ENCODE data around the gene DAPK2.

The DAPK2 gene

DNA sequence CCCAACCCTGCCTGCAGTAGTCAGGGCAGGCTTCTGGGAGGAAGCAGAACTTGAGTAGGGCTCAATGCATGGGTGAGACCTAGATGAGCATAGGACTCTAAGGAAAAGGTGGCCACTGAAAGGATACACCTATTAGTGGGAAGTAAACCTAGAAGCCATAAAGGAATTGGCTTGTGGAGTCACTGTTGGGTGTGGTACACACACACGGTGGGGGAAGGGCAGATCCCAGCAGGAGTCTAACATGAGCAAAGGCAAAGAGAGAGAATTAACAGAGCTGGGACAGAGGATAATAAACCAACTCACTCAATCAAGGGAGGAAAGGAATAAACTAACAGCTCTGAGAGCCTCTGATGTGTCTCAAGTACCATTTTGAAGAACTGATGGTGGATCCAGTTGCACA lies 23.1 kb downstream of the DAPK2 start:
- no peak for DNase-seq (ENCODE audit: low spot score)

DNA sequence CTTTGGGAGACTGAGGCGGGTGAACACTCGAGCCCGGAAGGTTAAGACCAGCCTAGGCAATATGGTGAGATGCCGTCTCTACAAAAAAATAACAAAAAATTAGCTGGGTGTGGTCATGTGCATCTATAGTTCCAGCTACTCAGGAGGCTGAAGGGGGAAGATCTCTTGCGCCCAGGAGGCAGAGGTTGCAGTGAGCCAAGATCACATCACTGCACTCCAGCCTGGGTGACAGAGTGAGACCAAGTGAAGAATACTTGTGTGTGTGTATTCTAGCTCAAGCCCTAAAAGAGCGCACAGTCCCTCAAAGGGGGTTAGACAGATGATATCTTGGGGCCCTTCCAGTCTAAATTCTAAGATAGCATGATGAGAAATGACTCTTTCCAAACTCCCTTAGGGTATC lies 23.7 kb downstream of the DAPK2 start:
- DNase-seq (ENCODE audit: low spot score), result no peak

DNA sequence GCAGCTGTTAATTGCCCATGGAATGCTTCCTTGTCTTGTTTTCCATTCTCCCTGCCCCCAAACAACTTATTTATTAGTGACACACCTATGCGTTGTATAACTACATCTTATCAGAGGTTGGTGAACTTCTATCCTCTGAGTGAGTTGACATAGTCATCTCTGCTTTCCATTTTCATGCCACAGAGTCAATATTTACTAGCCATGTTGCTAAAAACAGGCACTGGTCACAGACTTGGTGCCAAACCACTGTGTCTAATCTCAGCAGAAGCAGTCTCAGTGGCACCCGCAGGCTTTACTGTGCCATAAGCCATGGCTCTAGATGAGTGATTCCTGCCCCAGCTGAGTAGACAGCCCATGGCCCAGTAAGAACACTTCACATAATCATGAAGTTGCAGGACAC lies 26.5 kb downstream of the DAPK2 start:
- no peak for DNase-seq (ENCODE audit: low spot score)

DNA sequence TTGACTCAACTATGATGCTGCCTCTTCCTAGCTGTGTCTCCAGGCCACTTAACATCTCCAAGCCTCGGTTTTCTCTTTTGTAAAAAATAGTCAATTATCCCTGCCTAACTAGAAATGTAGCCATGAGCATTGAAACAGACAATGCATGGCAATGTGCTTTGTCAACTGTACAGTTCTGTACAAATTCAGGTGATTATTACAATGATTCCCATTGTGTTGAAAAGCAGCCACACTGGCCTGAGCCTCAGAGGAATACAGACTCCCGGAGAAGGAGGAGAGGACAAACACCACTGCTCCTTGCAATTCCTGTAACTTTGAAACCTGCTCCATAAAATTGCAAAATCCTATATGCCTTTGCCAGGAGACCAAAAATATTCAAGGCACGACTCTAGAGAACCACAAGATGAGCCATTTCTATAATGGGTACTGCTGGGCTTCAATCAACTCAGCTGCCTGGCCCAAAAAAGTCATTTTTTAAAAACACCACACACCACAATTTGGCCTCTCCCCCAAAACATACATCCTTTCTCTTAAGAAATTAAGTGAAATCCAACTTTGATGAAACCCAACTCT lies 28.6 kb downstream of the DAPK2 start:
- DNase-seq (ENCODE audit: low spot score), result no peak

DNA sequence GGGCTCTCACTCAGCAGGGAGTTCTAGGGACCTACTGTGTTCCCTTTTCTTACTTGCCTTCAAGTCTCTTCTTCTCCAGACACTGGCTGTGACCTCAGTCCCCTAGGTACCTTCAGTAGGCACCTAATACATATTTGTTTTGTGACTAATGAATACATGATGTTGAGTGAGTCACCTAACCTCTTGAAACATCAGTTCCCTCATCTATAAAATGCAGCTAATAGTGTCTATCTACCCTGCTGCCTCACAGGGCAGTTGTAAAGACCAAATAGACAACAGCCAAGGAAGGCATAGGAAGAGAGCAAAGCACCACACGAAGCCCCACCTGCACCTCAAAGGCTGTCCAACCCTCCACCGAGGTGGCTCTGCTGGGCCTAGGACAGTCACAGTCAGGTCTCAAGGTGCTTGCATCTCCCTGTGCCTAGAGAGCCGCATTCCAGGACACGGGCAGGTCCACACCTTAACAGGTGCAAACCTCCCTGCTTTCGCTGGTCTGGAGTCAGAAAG lies 29.1 kb downstream of the DAPK2 start:
- no peak for DNase-seq (ENCODE audit: low spot score)

DNA sequence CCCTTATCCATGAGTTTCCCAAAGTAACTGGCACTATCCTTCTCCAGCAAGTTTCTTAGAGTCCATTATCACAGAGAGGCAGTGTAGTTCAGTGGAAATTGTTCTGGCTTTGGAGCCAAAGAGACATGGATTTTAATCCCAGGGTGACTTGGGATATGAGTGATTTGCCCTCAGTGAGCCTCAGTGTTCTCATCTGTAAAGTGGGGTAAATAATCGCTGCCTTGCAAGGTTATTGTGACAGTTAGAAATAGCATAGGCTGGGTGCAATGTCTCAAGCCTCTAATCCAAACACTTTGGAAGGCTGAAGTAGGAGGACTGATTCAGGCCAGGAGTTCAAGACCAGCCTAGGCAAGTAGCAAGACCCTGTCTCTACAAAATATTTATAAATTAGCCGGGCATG lies 30.0 kb downstream of the DAPK2 start:
- DNase-seq (ENCODE audit: low spot score), result no peak

DNA sequence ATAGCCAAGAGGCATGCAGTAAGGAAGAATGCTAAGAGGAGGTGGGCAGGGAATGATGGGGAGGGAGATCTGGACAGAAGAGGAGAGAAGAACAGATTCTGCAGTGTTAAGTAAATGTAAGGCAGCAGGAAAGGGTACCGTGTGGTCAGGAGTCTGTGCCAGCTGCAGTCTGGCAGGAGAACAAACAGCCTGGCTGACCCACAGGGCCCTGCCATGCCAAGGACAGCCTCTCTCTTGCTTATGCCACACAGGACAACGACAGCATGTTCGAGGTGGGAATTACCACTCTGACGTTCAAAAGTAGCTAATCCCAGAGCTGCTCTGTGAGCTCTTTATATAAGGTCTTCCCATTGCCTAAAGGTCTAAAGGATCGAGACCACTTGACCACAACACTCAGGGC lies 31.3 kb downstream of the DAPK2 start:
- DNase-seq (ENCODE audit: low spot score), result no peak

DNA sequence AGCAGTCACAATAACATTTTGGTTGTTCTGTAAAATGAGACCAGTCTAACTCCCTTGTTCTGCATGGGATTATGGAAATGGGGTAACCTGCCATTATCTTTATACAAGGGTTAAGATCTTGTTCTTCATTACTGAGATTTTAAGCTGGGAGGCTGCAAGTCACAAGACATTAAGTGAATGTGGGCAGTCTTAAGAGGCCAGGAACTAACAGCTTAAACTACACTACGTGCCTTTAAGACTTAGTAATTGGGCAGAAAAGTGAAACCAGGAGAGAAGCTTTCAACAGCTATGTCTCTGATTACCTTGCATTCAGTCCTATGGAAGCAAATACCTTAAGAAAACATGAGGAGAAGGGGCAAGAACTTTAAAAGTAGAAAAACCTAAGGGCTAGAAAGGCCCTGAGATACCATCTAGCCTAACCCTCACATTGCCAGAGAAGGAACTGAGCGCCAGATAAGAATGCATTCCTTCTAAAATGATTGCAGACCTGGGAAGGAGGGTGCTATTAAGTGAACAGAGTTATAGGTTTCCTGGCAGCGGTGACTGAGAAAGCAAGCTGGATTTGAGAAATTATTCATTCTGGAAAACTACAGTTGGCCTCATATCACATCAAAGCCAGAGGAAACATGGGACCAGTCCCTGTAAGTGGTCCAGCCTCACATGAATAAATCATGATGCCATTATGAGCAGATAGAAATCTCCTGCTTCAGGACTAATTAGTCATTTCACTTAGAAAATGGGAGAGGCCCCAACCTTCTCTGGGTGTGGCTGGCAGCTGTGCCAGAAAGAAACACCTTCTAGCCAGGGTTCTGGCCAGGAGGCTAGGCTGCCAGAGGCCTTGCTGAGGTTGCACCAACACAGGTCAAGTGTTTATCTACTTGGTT lies 32.9 kb downstream of the DAPK2 start:
- no peak for DNase-seq (ENCODE audit: low spot score)

DNA sequence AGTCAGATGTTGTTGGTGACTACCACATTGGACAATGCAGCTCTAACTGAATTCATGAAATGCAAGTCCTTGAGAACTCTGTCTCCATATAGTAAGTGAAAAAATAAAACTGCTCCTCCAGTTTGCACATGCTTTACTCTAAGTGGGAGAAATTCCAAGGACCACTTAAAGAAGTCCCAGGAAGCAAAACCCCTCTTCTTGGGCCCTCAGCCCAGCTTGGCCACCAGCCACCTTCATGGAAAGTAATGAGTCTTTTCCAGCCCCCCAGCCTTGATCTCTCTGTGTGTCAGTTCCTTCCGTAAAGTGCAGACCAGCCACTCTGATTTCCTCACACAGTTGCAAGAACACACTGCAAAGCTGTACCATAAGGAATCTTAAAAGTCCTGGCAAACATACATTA lies 34.5 kb downstream of the DAPK2 start:
- no peak for DNase-seq (ENCODE audit: low spot score)

DNA sequence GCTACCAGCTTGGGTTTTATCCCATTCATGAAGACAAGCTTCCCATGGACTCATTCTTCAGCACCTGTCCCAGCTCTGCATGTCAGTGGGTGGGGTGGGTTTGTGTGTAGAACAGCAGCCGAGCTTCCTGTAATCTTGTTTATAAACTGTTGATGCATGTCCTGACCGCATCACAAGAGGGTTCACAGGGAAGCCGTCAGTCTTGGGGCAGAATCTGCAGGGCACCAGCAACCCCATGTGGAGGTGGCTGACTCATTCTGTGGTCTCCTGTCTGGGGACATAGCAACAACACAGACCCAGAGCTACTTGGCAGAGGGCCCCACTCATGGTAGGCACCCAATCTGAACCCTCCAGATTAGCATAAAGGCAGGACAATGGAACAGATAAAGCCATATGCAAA lies 35.6 kb downstream of the DAPK2 start:
- DNase-seq (ENCODE audit: low spot score), result peak; percentile 17

DNA sequence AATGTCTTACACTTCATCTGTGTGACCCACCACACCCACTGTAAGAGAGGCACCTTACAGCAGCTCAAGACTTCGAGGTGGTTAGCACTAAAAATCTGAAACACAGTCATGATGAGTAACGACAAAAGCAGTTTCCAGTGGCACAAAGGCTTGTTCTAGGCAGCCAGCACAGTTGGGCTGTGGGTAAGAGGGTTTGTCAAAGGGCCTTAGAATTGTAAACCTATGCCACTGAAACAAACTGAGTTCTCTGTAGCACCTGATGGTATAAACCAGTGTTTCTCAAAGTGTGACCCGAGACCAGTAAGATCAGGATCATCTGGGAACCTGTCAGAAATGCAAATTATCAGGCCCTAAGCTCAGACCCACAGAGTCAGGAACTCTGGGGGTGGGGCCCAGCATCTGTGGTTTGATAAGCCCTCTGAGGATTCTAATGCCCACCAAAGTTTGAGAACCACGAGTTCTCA lies 36.5 kb downstream of the DAPK2 start:
- DNase-seq (ENCODE audit: low spot score), result peak; percentile 9

DNA sequence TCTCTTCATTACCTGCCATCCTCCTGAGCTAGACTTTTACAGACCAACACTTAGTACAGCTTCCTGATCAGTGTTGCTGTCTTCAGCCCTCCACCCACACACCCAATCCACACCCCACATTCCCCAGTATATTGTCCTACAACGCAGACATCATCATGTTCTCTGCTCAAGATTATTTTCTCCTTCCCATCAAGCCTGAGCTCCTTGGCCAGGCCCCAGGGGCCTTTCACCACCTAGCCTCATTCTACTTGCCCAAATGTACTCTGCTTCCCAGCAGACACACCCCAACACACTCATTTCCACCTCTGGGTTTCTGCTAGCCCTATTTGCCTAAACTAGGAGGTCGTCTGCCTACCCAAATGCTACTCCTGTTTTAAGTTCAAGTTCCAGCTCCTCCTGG lies 37.0 kb downstream of the DAPK2 start:
- DNase-seq (ENCODE audit: low spot score), result no peak

DNA sequence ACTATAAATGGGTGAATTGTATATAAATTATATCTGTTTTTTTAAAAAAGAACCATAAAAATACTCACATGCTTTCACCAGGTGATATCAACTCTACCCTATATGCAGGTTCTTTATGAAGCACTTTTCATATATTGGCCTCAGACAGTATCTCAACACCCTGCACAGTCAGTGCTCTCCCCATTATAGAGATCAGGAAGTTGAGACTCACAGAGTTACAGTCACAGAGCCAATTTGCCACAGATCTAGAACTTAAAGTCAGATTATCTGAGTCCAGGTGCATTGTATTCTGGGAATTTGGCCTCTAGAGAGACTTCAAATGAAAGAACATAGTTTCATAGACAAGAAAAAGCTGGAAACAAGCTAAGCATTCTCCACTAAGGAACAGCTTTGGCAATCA lies 38.1 kb downstream of the DAPK2 start:
- DNase-seq (ENCODE audit: low spot score), result no peak

DNA sequence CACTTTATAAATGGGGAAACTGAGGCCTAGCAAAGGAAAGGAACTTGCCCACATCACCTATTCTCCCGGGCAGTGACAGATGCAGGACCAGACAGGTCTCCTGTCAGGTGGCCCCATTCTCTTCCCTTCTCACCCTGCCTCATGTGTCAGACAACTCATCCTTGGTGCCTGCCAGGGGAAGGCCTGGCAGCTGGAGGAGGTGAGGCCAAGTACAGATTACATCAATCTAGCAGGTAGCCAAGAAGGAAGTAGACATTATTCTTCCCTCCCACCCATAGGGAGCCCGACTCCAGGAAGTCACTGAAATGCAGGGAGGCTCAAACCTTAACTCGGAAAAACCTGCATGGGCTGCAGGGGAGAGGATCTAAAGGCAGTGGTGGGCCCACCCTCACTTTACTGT lies 39.6 kb downstream of the DAPK2 start:
- DNase-seq (ENCODE audit: low spot score), result no peak

DNA sequence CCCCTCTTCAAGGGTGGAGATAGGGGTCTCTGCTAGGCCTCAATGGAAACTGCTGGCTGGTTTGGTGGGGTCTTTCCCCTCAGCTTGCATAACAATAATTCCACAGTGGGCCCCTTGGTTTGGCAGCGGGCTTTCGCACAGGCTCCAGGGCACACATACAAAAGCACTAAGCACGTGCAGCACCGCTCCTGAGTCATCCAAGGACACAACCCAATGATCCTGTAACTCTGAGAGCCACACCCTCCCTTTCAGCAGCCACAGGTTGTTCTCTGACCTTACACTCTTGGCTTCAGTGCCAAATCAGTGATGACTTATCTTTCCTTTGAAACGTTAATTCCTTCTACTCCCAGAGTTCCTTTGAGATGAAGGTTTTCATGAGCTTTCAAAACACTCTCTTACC lies 41.7 kb downstream of the DAPK2 start:
- no peak for DNase-seq (ENCODE audit: low spot score)

DNA sequence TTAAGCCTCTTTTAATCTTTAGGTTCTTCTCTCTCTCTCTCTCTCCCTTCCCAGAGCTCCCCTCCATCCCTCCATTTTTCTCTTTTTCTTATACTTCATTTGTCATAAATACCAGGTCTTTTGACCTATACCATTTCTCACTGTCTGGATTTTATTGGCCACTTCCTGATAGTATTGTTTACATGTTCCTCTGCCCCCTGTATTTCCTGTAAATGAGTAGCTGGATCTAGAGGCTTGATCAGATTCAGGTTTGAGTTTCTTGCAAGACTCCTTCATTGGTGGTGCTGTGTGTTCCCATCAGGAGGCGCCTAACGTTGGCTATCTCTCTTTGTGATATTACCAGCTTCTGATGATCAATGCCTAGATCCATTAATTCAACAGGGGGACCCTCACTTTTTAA lies 42.2 kb downstream of the DAPK2 start:
- no peak for DNase-seq (ENCODE audit: low spot score)

DNA sequence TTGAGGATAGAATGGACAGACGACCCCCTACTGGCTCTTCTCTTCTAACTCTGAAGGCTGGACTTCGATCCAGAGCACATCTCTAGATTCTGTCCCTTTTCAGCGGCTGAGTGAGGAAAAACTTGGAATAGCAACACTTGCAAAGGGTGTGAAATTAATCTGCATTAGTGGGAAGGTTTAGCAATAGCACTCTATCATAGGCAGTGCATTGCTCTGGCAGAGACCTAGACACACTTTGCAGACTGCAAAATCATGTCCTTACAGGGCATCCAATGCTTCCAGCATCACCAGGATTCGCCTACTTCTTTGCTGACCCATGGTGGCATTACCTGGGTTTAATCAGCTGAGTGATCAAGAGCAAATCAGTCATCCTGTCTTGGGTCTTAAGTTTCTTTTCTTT lies 43.1 kb downstream of the DAPK2 start:
- DNase-seq (ENCODE audit: low spot score), result no peak

DNA sequence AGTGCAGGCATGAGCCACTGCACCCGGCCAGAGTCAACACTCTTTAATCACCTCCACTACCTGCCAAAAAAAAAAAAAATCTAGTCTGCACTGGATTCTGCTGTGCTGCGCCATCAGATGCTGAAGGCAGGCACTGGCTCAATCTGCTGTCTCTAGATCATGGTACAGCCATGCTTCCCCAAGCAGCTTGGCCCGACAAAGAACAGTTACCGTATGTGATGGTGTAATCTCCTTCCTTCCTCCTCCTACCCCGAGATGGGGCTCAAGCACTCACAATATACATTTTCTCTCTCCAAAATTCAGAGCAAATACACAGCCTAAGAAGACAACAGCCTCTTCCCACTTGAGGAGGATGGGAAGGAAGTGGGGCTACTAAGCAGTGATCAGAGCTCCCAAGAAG lies 45.1 kb downstream of the DAPK2 start:
- DNase-seq (ENCODE audit: low spot score), result no peak

DNA sequence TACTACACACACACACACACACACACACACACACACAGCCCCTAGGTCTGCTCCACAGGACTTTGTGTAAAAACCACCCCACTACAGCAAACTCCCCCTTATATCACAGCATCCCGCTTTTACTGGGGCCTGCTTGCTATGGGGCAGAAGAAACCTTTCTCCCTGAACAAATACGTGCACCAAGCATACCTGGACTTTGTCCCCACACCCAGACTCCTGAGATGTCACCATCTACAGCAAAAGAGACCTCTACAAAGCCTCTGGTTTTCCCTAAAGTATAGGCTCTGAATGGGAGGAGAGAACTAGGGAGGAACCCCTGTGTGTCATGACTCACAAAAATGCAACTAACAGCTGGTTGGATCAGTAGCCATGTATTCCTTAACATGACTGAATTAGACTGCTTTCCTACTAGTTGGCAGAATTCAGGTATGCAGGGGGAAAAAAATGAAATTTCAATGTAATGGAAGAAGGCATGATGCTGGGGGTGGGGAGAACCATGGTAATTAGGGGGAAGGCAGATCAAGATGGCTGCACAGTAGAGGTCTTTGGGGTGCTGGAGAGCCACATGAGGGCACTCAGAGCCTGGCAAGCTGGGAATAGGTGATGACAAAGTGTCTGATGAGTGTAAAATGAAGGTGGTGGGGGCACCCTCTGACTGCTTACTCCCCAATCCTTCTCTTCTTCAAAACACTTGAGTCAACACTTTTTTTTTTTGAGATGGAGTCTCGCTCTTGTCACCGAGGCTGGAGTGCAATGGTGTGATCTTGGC lies 45.9 kb downstream of the DAPK2 start:
- no peak for DNase-seq (ENCODE audit: low spot score)

DNA sequence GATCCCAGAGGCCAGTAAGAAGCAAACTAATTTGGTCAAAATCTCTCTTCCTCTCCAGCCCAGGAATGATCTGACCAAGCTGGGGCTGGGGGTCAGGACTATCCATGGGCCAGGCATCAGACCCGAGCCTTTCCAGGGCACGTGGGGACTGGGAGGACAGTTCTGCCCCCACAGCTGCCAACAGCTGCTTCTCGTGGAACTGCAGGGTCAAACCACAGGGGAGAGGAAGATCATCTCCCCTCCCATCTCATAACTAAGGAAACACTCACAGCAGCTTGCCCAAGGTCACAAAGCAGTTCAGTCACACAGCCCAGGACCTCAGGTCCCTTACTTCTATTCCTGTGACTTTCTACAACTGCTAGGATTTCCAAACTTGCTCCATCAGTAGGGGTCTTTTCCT lies 47.1 kb downstream of the DAPK2 start:
- no peak for DNase-seq (ENCODE audit: low spot score)

DNA sequence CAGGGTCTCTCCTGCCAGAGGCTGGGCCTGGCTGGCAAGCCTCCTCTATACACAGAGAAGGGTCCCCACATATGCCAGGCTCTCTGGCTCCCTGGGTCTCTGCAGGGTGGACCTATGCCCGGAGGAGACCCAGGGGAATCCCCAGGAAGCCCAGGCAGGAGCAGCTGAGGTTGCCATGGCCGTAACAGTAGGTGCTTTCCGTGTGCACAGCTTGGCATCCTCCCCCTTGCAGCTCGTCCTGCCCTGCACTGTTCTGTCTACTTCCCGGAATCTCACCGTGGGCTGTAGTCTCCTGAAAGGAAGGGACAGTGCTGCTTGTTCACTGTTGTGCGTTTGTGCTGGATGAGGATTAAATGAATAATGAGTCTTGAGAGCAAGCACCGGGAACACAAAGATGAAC lies 47.8 kb downstream of the DAPK2 start:
- DNase-seq (ENCODE audit: low spot score), result no peak

DNA sequence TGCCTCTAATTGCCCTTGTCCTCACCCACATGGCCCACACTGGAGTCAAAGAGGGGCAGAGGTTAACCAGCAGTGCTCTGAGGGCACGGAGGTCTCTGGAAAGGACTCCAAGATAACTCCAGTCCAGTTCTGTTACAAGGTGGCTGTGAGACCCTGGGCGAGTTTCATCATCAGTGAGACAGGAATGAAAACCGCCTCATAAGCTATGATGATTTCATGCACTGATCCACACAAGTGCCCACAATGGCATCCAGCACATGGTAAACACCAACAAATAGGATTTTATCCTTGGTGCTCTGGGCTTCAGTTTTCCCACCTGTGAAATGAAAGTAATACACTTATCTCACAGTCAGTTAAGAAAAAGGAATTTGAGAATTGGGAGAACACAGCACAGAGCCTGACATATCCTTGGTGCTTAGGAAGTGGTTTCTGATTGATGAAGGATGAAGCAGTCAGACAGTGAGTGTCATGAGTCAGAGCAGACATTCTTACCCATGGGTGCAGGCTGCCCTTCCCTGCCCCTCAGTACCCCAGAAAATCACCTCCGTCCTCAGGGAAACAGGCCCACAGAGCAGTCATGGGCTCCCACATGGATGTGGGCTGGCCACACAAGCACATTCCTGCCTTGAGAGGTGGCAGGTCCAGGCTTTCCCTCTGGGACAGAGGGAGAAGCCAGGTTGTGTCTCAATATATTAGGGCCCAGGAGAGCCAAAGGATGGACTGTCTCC lies 48.4 kb downstream of the DAPK2 start:
- no peak for DNase-seq (ENCODE audit: low spot score)
